CD4-positive, alpha-beta T cell treated with Interleukin-6 at 100 ng/mL for 8 hours (primary cell): ENCODE data around the gene NECTIN1.

Source experiments
- DNase-seq: peaks from one replicate; pipeline ENCODE4 v3.0.0-alpha.2; 2020; ENCODE audit warnings: mixed read lengths, low spot score

NECTIN1 gene, protein sequence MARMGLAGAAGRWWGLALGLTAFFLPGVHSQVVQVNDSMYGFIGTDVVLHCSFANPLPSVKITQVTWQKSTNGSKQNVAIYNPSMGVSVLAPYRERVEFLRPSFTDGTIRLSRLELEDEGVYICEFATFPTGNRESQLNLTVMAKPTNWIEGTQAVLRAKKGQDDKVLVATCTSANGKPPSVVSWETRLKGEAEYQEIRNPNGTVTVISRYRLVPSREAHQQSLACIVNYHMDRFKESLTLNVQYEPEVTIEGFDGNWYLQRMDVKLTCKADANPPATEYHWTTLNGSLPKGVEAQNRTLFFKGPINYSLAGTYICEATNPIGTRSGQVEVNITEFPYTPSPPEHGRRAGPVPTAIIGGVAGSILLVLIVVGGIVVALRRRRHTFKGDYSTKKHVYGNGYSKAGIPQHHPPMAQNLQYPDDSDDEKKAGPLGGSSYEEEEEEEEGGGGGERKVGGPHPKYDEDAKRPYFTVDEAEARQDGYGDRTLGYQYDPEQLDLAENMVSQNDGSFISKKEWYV

DNA sequence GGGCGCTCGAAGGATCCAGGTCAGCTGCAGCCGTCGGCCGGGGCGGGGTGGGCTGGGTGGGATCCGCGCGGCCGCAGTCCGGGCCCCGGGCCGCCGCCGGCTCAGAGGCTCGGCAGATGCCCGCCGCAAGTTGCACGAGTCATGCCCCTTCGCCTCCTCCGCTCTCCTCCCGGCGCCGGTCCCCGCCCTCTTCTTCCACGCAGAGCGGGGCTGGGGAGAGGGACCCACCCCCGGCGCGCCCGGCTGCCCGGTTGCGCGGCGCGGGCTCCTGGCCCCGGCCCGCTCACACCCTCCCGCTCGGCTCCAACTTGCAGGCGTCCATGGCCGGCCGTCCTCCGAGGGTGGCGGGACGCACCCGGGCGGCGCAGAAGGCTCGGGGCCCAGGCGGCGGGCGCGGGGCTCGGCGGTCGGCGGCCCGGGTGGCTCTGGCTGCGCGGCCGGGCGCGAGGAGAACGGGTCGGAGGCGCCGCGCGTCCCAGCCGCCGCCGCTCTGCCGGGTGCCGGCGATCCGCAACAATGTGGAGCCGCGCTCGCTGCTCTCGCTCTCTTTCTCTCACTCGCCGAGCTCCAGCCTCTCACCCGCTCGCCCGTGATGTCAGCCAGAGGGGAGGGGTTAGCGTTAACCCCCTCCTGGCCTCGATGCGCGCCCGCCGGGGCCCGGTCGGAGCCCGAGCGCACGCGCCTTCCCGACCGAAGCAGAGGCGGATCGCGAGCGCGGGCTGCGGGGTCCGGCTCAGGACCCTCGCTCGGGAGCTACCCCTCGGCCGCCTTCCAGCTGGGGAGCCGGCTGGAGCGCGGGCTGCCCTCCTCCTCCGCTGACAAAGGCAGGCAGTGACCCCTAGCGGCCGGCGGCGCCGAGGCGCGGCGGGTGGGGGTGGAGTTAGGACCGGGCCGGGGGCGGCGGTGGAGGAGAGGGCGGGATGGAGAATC, at the start of gene NECTIN1:
Gene NECTIN1 (minus strand): TSS at position 550 of the 930 bp plus-strand sequence. CDS start 647 bp downstream, outside the sequence.
- peak; percentile 76 for DNase-seq

DNA sequence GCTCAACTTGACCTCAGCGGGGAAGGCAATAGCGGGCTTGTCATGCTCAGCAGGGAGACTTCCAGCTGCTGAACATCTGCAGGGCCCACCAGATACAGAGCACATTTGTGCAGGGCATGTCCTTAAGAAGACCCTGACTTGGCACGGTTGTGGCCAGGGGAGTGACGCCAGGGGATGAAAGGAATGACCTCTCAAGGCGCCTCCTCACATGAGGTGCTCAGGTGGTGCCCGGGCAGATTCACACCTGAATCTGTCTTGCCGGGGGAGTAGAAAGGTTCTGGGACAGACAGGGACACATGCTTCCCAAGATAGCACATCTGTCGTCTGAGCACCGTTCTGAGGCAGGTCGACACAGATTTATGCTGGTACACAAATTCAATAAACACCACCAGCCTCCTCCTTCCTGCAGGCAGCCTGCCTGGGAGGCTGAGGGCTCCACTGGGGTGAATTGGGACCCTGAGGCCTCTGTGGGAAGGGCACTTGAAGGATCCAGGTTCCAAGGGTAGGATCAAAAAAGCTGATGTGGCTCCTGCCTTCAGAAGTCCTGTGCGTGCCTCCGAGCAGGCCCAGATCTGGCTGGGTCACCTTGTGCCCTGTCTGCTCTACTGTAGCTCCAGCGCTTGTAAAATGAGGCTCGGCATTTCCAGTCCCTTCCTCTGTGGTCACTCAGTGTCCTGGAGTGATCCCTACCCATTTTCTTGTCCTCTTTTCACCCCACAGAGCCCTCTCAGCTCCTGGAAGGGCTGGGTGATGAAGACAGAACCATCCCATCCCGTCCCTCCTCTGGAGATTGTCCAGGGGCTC, 49.6 kb upstream of the NECTIN1 start:
- no peak for DNase-seq

DNA sequence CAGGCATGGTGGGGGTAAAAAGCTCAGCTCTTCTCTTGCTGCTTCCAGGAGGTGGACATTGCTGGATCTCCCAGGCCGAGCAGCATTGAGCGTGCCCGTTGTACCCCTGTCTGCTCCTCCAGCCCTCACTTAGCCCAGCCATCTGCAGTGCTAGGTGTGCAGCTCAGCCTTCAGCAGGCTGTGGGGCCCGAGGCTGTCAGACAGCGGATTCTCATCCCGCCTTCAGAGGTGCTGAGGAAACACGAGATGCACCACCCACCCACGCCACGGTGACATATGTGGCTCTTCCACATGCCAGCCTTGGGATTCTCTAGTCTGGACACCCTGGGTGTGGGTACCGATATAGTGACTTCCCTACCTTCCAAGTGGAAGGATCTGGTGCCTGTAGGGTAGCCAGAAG, 48.9 kb upstream of the NECTIN1 start:
- DNase-seq = no peak

DNA sequence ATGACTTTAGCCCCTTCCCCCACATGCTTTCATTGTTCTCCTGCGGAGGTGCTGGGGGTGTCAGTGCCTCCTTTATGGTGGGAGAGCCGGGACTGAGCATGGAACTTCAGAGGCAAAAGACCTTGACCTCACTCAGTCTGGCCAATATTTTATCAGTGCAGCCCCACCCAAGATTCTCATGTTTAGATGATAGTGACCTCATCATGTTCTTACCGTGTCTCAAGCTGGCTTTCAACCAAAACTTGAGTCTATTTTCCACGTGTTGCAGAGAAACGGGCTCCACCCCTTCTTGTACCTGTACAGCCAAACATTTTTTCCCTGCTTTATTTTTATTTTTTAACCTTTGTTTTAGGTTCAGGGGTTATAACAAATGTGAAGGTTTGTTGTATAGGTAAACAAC, 47.7 kb upstream of the NECTIN1 start:
- no peak for DNase-seq

DNA sequence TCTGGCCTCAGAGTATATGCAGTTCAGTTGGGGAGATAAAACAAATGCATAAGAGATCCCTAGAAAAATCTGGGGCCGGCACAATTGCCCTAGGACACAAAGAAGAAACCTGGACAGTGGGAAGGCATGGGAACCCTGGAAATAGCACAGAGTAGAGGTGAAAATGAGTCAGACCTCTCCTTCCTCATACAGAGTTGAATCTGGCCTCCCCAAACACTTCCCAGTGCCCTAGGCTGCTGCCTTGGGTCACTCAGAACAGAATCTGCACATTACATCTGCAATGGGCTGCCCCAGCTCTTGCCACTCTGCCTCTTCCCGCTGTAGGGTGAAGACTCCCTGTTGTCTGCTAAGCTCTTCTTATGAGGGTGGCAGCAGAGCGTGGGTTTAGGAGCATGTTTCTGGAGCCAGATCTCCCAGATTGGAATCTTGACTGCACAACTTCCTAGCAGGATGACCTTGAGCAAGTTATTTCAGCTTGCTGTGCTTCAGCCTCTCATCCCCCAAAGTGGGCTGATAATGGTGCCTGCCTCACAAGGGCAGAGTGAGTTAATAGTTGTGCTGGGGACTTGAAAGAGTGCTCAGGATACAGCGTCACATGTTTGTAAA, 47.1 kb upstream of the NECTIN1 start:
- DNase-seq = no peak

DNA sequence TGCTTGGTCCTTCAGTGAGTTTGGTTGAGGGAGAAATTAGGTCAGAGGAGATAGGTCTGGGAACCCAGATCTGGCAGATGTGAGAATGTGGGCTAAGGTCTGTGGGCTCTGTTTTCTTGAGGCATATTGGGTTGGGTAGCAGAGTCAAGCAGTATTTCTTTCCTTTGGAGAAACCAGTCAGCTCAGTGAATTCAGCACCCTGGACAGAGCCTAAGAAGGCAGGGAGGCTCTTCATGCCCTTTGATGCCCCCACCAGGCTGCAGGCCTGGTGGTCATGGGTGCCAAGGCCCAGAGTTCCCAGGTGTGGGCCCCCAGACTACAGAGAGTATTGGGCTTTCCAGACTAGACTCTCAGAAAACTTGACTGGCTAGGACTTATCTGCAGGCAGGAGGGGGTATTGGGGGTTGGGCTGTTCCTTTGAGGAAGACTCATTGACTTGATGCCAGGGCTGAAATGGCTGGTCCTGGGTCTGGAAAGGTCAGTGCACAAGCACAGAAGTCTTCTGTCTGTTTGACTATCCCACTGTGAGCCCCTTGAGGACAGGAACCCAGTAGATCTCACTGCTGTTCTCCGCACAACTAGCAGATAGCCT, 45.3 kb upstream of the NECTIN1 start:
- DNase-seq = no peak

DNA sequence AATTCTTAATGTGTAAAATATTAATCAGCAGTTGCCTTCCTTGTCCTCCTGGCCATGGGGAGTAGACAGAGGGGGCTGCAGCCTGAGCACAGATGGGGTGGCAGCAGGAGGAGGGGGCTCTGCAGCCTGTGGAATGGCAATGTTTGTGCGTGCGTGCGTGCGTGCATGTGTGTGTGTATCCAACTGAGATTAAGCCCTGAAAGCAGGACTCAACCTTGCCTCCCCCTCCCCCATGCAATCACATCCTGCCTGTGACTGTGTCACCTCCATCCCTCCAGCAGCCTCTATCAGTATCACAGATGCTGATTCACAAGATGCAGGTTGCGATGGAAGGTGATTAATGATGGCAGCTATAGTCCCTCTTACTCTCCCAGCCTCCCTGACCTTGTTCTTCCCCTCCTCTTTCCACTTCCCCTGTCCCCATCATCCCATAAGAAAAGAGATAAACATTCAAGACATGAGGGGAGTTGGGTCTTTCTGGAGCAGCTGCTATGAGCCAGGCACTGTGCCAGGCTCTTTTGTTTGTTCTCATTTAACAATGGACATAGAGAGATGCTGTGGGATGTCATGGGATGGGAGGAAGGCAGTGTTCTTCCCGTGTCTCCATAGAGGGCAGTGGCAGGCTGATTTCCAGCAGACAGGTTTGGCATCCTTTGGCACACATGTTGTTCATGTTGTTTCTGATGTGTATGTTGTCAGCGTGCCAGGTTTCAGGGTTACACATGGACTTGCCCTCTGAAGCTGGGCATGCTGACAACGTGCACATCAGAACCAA, 43.8 kb upstream of the NECTIN1 start:
- no peak for DNase-seq

DNA sequence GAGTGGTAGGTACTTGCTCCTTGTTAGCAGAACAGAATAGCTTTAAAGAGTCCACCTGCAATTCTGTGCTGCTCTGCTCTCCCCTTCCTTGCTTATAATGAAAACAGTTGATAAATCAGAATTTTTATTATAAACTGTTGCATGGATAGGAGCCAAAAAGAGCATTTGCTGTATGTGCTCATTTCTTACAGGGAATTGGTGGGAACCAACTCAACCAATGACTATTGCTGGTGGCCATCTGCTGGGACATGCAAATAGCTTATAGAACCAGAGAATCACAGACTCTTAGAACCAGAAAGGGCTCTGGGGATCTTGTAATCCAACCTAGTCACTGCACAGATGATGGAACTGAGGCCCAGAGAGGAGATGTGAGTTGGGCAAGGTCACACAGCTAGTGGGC, 43.1 kb upstream of the NECTIN1 start:
- no peak for DNase-seq

DNA sequence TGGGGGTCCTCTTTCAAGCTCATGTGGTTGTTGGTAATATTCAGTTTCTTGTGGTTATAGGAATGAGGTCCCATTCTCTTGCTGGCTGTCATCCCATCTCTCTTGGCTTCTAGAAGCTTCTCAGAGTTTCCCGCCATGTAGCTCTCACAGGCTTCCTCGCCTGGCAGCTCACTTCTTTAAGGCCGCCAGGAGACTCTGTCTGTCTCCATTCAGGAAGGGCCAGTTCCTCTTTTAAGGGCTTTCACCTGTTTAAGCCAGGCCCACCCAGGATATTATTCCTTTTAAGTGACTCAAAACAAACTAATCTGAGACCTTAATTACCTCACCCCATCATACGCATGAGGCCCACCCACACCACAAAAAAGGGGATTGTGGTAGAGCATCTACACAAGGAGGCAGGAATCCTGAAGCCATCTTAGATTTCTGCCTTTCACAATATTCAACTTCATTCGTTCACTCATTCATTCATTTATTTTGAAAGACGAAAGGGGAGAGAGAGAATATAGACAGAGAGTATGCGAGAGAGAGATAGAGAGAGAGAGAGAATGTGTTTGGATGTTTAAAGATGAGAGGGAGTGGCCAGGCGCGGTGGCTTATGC, 42.3 kb upstream of the NECTIN1 start:
- DNase-seq = no peak

DNA sequence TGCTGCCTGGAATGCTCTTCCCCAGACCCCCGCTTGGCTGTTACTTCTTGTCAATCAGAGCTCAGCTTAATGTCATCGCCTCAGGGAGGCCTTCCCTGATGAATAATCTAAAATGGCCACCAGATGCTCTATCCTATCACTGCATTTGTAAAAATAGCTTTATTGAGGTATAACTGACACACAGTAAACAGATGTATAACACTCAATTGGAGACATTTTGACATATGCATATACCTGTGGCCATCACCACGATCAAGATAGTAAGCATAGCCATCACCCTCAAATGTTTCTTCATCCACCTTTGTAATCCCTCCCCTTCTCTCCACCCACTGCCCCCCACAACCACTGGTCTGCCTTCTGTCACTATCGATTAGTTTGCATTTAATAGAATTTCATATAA, 36.6 kb upstream of the NECTIN1 start:
- DNase-seq = no peak

DNA sequence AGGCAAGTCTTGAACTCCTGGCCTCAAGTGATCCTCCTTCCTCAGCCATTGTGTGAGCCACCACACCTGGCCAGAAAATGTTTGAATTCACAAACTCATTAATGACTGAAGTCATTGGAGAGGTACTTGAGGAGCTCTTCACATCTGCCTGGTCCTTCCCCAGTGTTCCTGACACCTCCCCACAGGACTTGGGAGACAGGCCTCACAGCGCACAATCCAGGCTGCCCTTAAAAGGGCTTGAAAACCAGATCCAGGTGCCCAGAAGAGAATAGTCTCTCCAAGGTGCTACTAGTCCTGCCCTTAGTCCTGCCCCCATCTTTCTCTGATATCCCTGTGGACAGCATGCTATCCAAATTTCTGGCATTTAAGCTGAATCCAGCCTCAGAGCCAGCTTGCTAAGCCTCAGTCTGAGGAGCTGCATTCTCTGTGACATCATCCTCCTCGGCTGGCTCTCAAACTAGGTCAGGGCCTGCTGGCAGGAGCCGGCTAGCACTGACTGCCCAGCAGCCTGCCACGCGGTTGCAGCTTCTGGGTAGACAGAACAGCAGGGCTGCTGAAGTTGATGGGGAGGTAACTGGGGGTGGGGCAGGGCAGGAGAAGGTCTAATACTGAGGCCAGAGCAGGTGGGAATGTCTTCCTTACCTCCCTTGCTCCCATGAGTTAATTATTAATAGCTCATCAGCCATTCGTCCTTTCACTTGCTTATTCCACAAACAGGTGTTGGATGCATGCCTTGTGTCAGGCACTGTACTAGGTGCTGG, 35.3 kb upstream of the NECTIN1 start:
- DNase-seq = no peak

DNA sequence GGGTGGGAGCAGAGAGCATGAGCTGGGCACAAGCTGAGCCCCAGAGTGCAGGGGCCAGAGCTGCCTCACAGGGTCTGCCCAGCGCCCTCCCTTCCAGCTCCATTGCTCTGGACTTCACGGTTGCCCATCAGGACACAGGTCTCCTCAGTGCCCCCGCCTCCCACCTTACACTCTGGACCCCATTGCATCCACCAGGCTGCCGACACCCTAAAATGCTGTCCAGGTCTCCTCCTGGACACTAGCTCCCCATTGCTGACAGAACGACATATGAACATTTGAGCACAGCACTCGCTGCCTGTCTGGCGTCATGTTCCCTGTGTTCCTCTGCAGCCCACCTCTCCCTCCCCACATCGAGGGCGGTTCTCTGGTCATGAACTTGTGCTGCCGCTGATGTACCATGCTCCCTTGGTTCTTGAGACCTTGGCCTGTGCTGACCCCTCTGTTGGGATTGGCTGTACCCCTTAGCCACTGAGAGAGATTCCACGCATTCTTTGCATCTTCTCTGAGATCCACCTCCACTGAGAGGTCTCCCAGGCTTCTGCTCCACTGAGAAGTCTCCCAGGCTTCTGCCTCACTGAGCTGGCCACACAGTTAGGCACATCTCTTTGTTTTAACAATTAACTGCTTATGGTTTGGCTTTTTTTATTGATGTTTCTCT, 34.2 kb upstream of the NECTIN1 start:
- DNase-seq = no peak

DNA sequence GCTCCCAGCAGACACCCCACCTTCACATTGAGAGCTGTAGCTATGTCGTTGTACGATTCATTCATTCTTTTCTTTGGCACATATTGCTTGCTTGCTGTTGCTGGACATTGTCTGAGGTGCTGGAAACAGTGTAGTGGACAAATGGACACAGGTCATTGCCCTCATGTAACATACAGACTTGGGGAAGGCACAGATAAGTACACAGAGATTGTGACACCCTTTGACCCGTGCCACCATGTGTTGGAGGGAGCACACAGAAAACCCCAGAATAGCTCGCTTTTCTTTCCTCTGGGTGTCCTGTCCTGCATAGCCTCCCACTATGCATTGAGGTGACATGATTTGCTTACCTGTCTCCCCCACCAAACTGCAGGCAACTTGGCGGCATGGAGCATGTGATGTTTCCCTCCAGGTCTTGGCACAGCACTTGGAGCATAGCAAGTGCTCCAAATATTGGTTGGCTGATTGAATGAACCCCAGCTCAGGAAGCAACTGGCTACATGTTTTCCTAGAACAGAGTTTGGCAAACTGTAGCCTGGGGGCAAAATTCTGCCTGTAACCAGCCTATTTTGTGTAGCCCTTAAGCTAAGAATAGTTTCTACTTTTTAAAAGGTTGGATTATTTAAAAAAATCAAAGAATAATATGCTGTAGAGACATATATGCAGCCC, 30.9 kb upstream of the NECTIN1 start:
- DNase-seq = no peak

DNA sequence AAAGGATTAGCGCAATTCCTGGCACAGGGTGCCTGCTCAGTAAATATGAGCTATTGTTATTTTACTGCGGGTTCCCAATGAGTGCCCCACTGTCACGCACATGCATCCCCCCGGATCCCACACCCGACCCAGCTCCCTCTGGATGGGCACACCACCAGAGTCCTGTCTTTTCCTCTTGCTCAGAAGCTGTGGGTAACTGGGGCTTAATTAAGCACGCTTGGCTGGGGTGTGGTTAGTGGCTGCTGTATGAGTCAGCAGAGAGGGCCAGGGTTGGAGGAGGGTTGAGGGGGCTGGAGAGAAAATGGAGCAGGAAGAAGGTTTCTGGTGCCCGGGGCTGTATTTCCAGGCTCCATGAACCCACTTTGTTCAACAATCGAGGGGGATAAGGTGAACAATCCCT, 30.3 kb upstream of the NECTIN1 start:
- no peak for DNase-seq

DNA sequence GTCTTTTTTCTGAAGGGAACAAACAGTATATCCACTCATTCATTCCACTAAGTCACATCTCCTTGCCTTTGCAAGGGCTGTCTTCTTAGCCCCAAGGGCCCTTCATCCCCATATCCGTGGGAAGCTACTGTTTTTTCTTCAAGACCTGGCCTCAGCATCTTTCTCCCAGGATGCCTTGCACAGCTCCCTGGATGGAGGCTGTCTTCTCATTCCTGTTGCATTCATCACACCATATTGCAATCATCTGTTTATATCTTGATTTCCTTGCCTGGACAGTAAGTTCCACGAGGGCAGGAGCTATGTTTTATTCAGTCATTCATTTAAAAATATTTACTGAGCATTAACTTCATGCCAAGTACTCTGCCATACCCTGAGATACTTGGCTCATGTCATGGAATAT, 29.3 kb upstream of the NECTIN1 start:
- no peak for DNase-seq

DNA sequence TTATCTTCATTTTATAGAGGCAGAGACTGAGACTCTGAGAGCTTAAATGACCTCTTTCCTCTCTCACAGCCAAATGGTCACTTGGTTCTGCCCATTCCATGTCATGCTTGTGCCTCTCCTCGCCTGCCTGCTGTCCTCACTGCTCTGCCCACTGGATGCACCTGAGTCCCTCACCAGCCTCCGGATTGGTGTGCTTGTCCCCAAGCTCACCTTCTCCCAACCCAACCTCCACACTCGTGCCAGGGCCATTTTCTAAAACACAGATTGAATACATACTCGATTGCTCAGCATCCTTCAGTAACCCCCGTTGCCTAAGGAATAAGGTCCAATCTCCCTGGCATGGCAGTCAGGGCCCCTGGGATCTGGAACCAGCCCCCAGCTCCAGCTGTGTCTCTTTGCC, 28.4 kb upstream of the NECTIN1 start:
- DNase-seq = no peak

DNA sequence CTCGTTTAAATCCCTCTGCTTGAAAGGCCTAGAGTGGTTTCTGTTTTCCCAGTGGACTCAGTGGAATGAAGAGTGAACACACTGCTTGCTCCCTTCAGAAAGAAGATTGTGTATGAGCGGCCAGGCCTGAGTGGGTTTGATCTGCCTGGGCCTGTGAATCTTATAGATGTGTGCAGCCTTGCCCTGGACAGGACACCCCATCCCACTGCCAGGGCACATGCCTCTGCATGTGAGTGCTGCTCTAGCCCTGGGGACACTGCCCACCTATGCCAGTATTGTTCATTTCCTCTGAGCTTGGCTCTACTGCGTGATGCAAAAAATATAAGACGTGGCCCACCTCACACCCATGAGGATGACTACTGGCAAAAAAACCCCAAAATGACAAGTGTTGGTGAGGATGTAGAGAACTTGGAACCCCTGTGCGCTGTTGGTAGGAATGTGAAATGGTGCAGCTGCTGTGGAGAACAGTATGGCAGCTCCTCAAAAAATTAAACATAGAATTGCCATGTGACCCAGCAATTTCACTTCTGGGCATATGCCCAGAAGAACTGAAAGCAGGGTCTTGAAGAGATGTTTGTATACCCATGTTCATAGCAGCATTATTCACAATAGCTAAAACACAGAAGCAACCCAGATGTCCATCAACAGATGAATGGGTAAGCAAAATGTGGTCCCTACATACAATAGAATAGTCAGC, 27.3 kb upstream of the NECTIN1 start:
- no peak for DNase-seq
